T-helper 17 cell (primary cell): ENCODE data around the gene ZFPM1. TPM values are rescaled to one million over a fixed set of nuclear protein-coding genes. Genes with fewer than 3 reads are reported as not detected.

Source experiments
- ATAC-seq: fragments of 150-1000 bp; cut with Tn5 transposase; 2 replicates; pipeline ENCODE4 v1.10.0; 2021; ENCODE audit warnings: mild to moderate bottlenecking, moderate library complexity
- DNase-seq, 3 donors: peaks; one replicate each; pipeline versions ENCODE4 v3.0.0 to v3.0.0-alpha.2; 2020 to 2021
- H3K9me3 ChIP-seq: one replicate; pipeline ENCODE4 v1.7.0; 2013; ENCODE audit warnings: low read length, mild to moderate bottlenecking; ENCODE audit not compliant: control insufficient read depth, poor library complexity, severe bottlenecking
- H3K27ac Mint-ChIP-seq: one replicate; pipeline ENCODE4 v1.8.0; 2022; ENCODE audit warnings: mild to moderate bottlenecking, moderate library complexity, mixed read lengths
- H3K27me3 Mint-ChIP-seq: one replicate; pipeline ENCODE4 v1.8.0; 2022; ENCODE audit warnings: mixed read lengths
- H3K36me3 Mint-ChIP-seq: one replicate; pipeline ENCODE4 v1.8.0; 2022; ENCODE audit warnings: low read depth, mixed read lengths
- H3K4me1 Mint-ChIP-seq: one replicate; pipeline ENCODE4 v1.8.0; 2022; ENCODE audit warnings: mild to moderate bottlenecking, mixed read lengths
- H3K4me3 Mint-ChIP-seq: one replicate; pipeline ENCODE4 v1.8.0; 2022; ENCODE audit warnings: mild to moderate bottlenecking, moderate library complexity, mixed read lengths
- total RNA-seq, 4 donors: library from RNA in 2 of 4; stranded (reverse) in 2 of 4; gene quantifications; one replicate each; pipeline ENCODE4 v1.2.3 and lab custom pipeline; 2022 to 2026

ZFPM1 gene
- total RNA-seq, 2 donors from 2014 or later: 24.6 to 29.4 TPM

- Mint-ChIP-seq H3K36me3 (no peaks in the 10 kb centered on the region), H3K4me3 (no peak overlapping the region), H3K27ac (no peak overlapping the region), H3K4me1 (peaks cover 17% of the 10 kb centered on the region), H3K27me3 (no peaks in the 10 kb centered on the region)
- H3K9me3 ChIP-seq: no peaks in the 10 kb centered on the region
- DNase-seq (peak; percentile 47 to 68 (median 52)), ATAC-seq (peak; percentile 75)
Observed at GRCh38 chr16:88505405-88506082, 52.5 kb downstream of the ZFPM1 start.

GRCh38 chr16:88506723-88507122 lies 53.6 kb downstream of the ZFPM1 start:
- ATAC-seq (no peak), DNase-seq (no peak)
- Mint-ChIP-seq H3K4me3 (no peak overlapping the region), H3K4me1 (peaks cover 10% of the 10 kb centered on the region), H3K27me3 (no peaks in the 10 kb centered on the region), H3K27ac (peak overlapping the region; percentile 41), H3K36me3 (no peaks in the 10 kb centered on the region)
- H3K9me3 ChIP-seq: no peaks in the 10 kb centered on the region

GRCh38 chr16:88507231-88507743 lies 54.2 kb downstream of the ZFPM1 start:
- DNase-seq (no peak), ATAC-seq (no peak)
- H3K36me3 Mint-ChIP-seq: no peaks in the 10 kb centered on the region
- no peaks in the 10 kb centered on the region for H3K27me3 Mint-ChIP-seq
- no peaks in the 10 kb centered on the region for H3K9me3 ChIP-seq
- peaks cover 10% of the 10 kb centered on the region for H3K4me1 Mint-ChIP-seq
- no peak overlapping the region for H3K4me3 Mint-ChIP-seq
- peak overlapping the region; percentile 41 for H3K27ac Mint-ChIP-seq

GRCh38 chr16:88508376-88508867 lies 55.3 kb downstream of the ZFPM1 start:
- Mint-ChIP-seq H3K36me3 (no peaks in the 10 kb centered on the region), H3K4me1 (peaks cover 9% of the 10 kb centered on the region), H3K27me3 (no peaks in the 10 kb centered on the region), H3K27ac (no peak overlapping the region), H3K4me3 (no peak overlapping the region)
- no peak for ATAC-seq
- H3K9me3 ChIP-seq: no peaks in the 10 kb centered on the region
- DNase-seq: no peak

GRCh38 chr16:88508868-88509748 lies 56.0 kb downstream of the ZFPM1 start:
- no peak for DNase-seq
- ATAC-seq: no peak
- Mint-ChIP-seq H3K36me3 (no peaks in the 10 kb centered on the region), H3K27me3 (no peaks in the 10 kb centered on the region), H3K4me1 (peaks cover 11% of the 10 kb centered on the region), H3K4me3 (no peak overlapping the region), H3K27ac (no peak overlapping the region)
- H3K9me3 ChIP-seq: no peaks in the 10 kb centered on the region

- Mint-ChIP-seq H3K27me3 (no peaks in the 10 kb centered on the region), H3K36me3 (no peaks in the 10 kb centered on the region), H3K27ac (no peak overlapping the region), H3K4me3 (no peak overlapping the region), H3K4me1 (peaks cover 9% of the 10 kb centered on the region)
- DNase-seq (no peak), ATAC-seq (no peak)
- H3K9me3 ChIP-seq: no peaks in the 10 kb centered on the region
Observed at GRCh38 chr16:88509749-88510069, 56.6 kb downstream of the ZFPM1 start.

- no peak for ATAC-seq
- H3K9me3 ChIP-seq: no peaks in the 10 kb centered on the region
- Mint-ChIP-seq H3K27ac (no peak overlapping the region), H3K27me3 (no peaks in the 10 kb centered on the region), H3K4me1 (peaks cover 6% of the 10 kb centered on the region), H3K36me3 (no peaks in the 10 kb centered on the region), H3K4me3 (peak overlapping the region; percentile 43)
- no peak for DNase-seq
Observed at GRCh38 chr16:88510091-88510994, 57.3 kb downstream of the ZFPM1 start.

GRCh38 chr16:88511060-88511459 lies 58.0 kb downstream of the ZFPM1 start:
- H3K27ac Mint-ChIP-seq: no peak overlapping the region
- H3K4me1 Mint-ChIP-seq: peaks cover 6% of the 10 kb centered on the region
- DNase-seq (no peak), ATAC-seq (no peak)
- no peaks in the 10 kb centered on the region for H3K36me3 Mint-ChIP-seq
- no peak overlapping the region for H3K4me3 Mint-ChIP-seq
- no peaks in the 10 kb centered on the region for H3K9me3 ChIP-seq
- H3K27me3 Mint-ChIP-seq: no peaks in the 10 kb centered on the region

- Mint-ChIP-seq H3K27ac (no peak overlapping the region), H3K27me3 (no peaks in the 10 kb centered on the region), H3K4me3 (no peak overlapping the region), H3K4me1 (peaks cover 6% of the 10 kb centered on the region), H3K36me3 (no peaks in the 10 kb centered on the region)
- ATAC-seq: no peak
- no peak for DNase-seq
- no peaks in the 10 kb centered on the region for H3K9me3 ChIP-seq
Observed at GRCh38 chr16:88511906-88512305, 58.8 kb downstream of the ZFPM1 start.

GRCh38 chr16:88512728-88513696 lies 59.9 kb downstream of the ZFPM1 start:
- ATAC-seq: no peak
- Mint-ChIP-seq H3K4me1 (peaks cover 6% of the 10 kb centered on the region), H3K36me3 (no peaks in the 10 kb centered on the region), H3K27me3 (no peaks in the 10 kb centered on the region), H3K27ac (no peak overlapping the region), H3K4me3 (no peak overlapping the region)
- DNase-seq: no peak
- H3K9me3 ChIP-seq: no peaks in the 10 kb centered on the region

- no peak overlapping the region for H3K4me3 Mint-ChIP-seq
- no peaks in the 10 kb centered on the region for H3K27me3 Mint-ChIP-seq
- H3K4me1 Mint-ChIP-seq: peaks cover 6% of the 10 kb centered on the region
- no peak for ATAC-seq
- no peaks in the 10 kb centered on the region for H3K36me3 Mint-ChIP-seq
- no peaks in the 10 kb centered on the region for H3K9me3 ChIP-seq
- H3K27ac Mint-ChIP-seq: no peak overlapping the region
- no peak for DNase-seq
Observed at GRCh38 chr16:88514070-88514469, 61.0 kb downstream of the ZFPM1 start.
